Activated CD8-positive, alpha-beta memory T cell treated with anti-CD3 and anti-CD28 coated beads, Interleukin-2, amount 10 ng/mL, durations not matched to agents 7 days and 5 days (primary cell): ENCODE data around the gene KCNH2. TPM values are rescaled to one million over a fixed set of nuclear protein-coding genes. Genes with fewer than 3 reads are reported as not detected.
A peak's percentile ranks its signal among the peaks of the same experiment; 100 is the strongest.

Experiments used
- ATAC-seq: fragments of 150-1000 bp; cut with Tn5 transposase; one replicate; pipeline ENCODE4 v1.10.0; 2021; ENCODE audit warnings: moderate library complexity
- CTCF ChIA-PET: fragments of 350-600 bp; sonication (Branson Sonifier 250); formaldehyde crosslinking; loops from one replicate; lab custom pipeline; 2021; ENCODE audit warnings: antibody characterized with exemption; lab: Charles Lee
- DNase-seq: peaks from one replicate; pipeline ENCODE4 v3.0.0-alpha.2; 2020
- H3K27ac Mint-ChIP-seq: one replicate; pipeline ENCODE4 v1.8.0; 2021; ENCODE audit warnings: mild to moderate bottlenecking, mixed read lengths
- H3K27me3 Mint-ChIP-seq: one replicate; pipeline ENCODE4 v1.8.0; 2021; ENCODE audit warnings: mixed read lengths
- H3K36me3 Mint-ChIP-seq: one replicate; pipeline ENCODE4 v1.8.0; 2021; ENCODE audit warnings: mild to moderate bottlenecking, mixed read lengths
- H3K4me1 Mint-ChIP-seq: one replicate; pipeline ENCODE4 v1.8.0; 2021; ENCODE audit warnings: mixed read lengths
- H3K4me3 Mint-ChIP-seq: one replicate; pipeline ENCODE4 v1.8.0; 2021; ENCODE audit warnings: mild to moderate bottlenecking, moderate library complexity, mixed read lengths
- H3K9me3 Mint-ChIP-seq: one replicate; pipeline ENCODE4 v1.8.0; 2022; ENCODE audit warnings: low read depth, mixed read lengths
- total RNA-seq, 2 experiments: library from RNA; stranded (reverse); gene quantifications; one replicate each; pipeline ENCODE4 v1.2.3, GENCODE V29; 2021

Gene KCNH2
- total RNA-seq, 2 experiments from 2014 or later, result 0.07 TPM; not detected in 1

DNA sequence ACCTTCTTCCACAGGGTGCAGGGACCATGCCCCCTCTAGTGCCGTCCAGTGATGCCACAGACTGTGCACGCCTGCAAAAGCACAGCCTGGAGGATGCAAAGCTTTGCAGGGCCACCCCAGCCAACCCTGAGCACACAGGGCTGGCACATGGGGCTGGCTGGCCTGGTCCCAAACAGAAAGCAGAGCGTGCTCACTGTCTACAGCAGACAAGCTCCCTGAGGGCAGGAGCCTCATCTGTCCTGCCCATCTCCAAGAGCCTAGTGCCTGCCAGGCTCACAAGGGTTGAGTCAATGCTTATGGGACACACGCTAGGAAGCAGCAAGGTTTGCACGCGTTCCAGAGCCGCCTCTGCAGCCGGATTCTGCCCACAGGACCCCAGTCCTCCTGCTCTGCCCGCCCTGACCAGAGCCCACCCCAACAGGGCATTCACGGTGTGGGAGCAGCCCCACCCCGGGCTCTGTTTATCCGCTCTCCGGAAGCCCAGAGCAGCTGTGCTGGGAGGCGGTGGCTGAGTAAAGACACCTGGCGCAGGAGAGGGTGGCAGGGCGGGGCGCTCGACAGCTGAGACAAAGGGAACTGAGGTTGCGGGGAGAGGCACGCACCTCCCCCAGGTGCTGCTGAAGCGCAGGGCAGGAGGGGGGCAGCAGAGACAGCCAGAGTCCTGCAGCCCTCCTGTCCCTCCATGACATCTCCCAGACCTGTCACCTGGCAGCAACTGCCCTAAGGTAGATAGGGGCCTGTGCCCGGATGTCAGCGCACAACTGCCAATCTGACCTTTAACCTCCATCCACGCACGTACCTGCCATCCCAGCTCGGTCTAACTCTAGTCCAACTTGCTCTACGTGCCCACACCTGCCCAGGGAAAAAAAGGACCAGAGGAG is 4.3 kb downstream of the KCNH2 start:
- Mint-ChIP-seq H3K27ac (no peak overlapping the region), H3K9me3 (no peaks in the 10 kb centered on the region), H3K4me1 (peaks cover 20% of the 10 kb centered on the region), H3K4me3 (peak overlapping the region; percentile 77), H3K27me3 (peaks cover 26% of the 10 kb centered on the region), H3K36me3 (no peaks in the 10 kb centered on the region)
- ATAC-seq (no peak), DNase-seq (no peak)
- CTCF ChIA-PET, result interaction anchor here (0.7 to 3.4 kb wide), 4 partner anchors 11 to 45 kb away, joined by 3 to 31 read pairs (median 7); no protein-coding TSS in a partner anchor

DNA sequence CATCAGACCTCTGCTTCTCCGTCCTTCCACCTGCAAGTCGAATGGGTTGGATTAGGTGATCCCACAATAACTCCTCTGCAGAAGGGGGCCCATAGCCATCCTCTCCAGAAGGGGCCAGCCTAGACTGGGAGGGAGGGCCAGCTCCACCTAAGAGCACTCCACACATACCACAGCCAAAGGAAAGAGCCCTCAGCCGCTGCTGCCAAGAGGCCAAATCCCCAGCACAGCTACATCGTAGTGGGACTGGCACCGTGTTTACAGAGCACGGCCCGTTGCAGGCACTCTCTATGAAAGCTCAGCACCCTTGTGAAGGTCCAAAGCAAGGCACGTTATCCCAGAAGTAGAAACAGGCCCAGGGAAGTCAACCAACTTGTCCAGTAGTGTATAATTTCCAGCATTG is 5.4 kb downstream of the KCNH2 start:
- Mint-ChIP-seq H3K9me3 (no peaks in the 10 kb centered on the region), H3K4me3 (no peak overlapping the region), H3K36me3 (no peaks in the 10 kb centered on the region), H3K27me3 (peaks cover 26% of the 10 kb centered on the region), H3K27ac (no peak overlapping the region), H3K4me1 (peaks cover 16% of the 10 kb centered on the region)
- DNase-seq (no peak), ATAC-seq (no peak)
- CTCF ChIA-PET, result no interaction called here

DNA sequence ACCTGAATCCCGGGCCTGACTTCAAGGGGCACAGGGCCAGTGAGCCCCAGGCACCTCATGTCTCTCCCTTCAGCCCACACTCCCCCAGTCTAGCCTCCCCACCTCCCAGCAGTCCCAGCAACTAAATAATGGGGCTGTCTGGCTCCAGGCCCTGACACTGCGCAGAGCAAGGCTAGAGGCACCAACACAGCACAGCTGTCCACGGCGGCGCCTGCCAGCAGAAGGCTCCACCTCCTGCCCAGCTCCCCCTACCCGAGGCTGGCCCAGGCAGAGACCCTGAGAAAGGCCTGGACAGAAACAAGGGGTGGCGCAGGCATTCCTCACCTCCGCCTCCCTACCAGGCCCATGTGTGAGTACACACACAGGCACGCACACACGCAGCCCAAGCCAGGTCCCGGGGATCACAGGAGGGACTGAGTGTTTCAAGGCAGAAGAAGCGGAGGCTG is 6.1 kb downstream of the KCNH2 start:
- CTCF ChIA-PET, result no interaction called here
- peaks cover 25% of the 10 kb centered on the region for H3K27me3 Mint-ChIP-seq
- H3K36me3 Mint-ChIP-seq, result no peaks in the 10 kb centered on the region
- H3K27ac Mint-ChIP-seq, result no peak overlapping the region
- ATAC-seq, result no peak
- no peaks in the 10 kb centered on the region for H3K9me3 Mint-ChIP-seq
- peaks cover 11% of the 10 kb centered on the region for H3K4me1 Mint-ChIP-seq
- H3K4me3 Mint-ChIP-seq, result no peak overlapping the region
- no peak for DNase-seq

DNA sequence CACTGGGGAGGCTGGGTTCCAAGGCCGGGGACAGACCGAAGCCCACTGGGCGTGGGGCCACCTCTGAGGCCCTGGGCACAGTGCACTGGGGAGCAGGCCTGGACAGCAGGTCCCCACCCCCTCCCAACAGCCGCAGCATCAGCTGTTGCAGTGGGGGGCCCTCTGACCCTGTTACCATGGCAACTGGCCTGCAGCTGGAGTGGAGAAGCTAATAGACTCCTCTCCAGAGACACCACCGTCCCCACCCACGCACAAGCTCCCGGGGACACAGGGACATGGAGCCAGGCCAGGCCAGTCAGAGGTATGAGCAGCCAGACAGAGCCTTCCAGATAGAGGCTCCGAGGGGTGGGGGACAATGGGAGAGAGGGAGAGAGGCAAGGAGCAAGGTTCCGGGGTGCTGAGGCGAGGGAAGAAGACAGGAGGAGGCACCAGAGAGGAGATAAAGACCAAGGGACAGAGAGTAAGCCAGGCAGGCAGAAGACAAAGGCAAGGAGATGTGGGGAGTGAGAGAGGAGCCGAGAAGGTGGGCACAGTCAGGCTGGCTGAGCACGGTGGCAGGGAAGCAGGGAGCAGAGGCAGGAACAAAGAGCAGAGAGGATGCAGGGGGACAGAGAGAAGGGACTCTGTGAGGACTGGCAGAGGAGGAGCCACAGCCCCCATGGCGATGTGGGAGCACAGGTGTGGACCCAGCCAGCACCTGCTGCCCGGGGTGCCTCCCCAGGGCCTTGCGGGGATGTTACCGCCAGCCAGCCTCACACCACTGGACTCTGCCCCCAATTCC is 6.7 kb downstream of the KCNH2 start:
- Mint-ChIP-seq H3K36me3 (no peaks in the 10 kb centered on the region), H3K27me3 (peaks cover 22% of the 10 kb centered on the region), H3K27ac (no peak overlapping the region), H3K4me1 (peaks cover 11% of the 10 kb centered on the region), H3K9me3 (no peaks in the 10 kb centered on the region), H3K4me3 (no peak overlapping the region)
- DNase-seq, result no peak
- CTCF ChIA-PET, result no interaction called here
- ATAC-seq, result no peak

DNA sequence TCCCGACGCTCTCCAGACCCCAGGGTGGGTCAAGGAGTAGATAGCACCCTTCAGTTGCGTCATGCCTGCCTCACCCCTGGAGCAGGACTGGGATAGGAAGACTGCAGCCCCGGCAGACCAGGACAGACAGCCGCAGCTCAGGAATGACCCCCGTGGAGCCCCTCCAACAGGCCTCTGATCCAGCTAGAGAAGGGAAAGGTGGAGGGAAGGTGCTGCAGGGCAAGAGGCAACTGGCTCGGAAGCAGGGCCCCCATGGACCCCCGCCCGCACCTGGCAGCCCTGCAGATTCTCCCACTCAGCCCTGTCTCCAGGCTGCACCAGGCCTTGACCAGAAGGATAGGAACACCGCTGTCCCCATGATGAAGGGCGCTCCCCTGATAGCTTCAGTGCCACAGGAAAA is 7.7 kb downstream of the KCNH2 start:
- H3K9me3 Mint-ChIP-seq, result no peaks in the 10 kb centered on the region
- CTCF ChIA-PET, result interaction anchor here (0.9 to 1.1 kb wide), 3 partner anchors 13 to 153 kb away, joined by 3 to 7 read pairs (median 4); no protein-coding TSS in a partner anchor
- DNase-seq (no peak), ATAC-seq (no peak)
- H3K36me3 Mint-ChIP-seq, result no peaks in the 10 kb centered on the region
- H3K4me3 Mint-ChIP-seq, result no peak overlapping the region
- peaks cover 18% of the 10 kb centered on the region for H3K27me3 Mint-ChIP-seq
- no peak overlapping the region for H3K27ac Mint-ChIP-seq
- H3K4me1 Mint-ChIP-seq, result peaks cover 9% of the 10 kb centered on the region

DNA sequence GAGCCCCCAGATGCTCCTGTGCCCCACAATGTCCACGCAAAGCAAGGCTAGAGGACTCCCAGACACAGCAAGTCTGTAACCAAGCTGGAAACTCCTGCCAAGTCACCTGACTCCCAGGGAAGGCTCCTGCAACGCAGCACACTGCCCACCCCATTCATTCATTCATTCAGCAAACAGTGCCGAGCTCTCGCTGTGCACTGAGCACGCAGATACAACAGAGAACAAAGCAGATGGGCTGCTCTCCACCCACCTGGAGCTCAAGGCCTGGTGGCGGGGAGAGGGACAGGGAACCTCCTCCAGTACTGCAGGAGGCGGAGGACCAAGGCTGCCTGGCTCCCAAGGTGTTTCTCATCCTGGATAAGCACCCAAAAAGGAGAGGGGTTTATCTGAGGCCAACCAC is 8.6 kb downstream of the KCNH2 start:
- Mint-ChIP-seq H3K9me3 (no peaks in the 10 kb centered on the region), H3K27me3 (peaks cover 22% of the 10 kb centered on the region), H3K4me3 (no peak overlapping the region), H3K27ac (no peak overlapping the region), H3K36me3 (no peaks in the 10 kb centered on the region), H3K4me1 (peaks cover 4% of the 10 kb centered on the region)
- ATAC-seq (no peak), DNase-seq (no peak)
- CTCF ChIA-PET, result interaction anchor here (0.9 to 1.2 kb wide), 4 partner anchors 9 to 1085 kb away, joined by 3 to 5 read pairs (median 4); no protein-coding TSS in a partner anchor

DNA sequence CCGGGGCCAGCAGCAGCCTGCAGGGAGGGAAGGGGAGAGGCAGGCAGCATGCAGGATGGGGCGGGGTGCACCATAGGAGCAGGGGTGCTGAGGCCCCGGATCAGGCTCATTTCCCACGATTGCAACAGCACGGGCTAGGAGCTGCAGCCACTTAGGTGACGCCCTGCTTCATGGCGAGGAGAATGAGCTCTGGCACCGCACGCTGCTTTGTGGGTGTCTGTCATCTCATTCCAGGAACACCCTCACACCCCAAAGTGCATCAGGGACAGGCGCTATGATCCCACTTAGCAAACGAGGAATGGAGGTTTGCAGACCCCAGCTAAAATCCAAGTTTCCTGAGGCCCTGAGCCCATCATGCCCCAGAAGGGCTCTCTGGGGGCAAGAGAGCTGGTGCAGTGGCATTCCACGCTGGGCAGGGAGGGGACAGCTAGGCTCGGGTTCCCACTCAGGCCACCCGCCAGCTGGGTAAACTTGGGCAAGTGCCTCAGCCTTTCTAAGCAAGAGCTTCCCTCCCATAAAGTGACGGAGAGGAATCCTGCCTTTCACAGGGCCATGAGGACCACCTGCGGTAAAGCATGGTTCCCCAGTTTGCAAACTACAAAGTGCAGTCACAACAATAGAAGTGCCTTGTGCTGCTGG is 9.3 kb downstream of the KCNH2 start:
- Mint-ChIP-seq H3K4me1 (no peaks in the 10 kb centered on the region), H3K27me3 (peaks cover 22% of the 10 kb centered on the region), H3K27ac (no peak overlapping the region), H3K4me3 (no peak overlapping the region), H3K36me3 (no peaks in the 10 kb centered on the region), H3K9me3 (no peaks in the 10 kb centered on the region)
- ATAC-seq (no peak), DNase-seq (no peak)
- CTCF ChIA-PET, result interaction anchor here (1.1 to 1.2 kb wide), 2 partner anchors 10 to 1085 kb away, joined by 3 to 5 read pairs; no protein-coding TSS in a partner anchor

DNA sequence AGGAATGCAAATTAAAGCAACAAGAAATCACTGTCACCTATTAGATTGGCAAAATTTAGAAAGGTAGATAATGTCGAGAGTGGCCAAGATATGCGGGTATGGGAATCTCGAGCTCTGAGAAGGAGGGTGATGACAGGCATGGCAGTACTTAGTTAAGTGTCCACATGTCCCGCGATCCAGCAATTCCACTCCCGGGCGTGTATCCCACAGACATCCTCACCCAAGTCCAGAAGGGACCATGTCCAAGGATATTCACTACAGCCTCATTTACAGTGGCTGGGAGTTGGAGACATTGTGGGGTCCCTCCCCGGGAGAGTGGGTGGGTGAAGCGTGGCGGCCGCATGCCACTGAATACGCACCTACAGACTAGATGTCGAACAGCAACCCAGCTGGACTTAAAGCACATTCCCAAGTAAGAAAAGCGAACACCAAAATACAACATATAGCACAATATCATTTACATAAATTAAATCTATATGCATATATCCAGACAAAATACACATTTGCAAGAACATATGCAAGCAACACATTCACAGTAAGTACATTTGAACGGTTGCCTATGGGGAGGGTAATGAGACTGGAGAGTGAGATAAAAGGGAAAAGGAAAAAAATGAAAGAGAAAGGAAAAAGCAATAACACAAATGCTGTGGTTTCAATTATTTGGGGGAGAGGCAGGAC is 9.9 kb downstream of the KCNH2 start:
- Mint-ChIP-seq H3K9me3 (no peaks in the 10 kb centered on the region), H3K4me1 (no peaks in the 10 kb centered on the region), H3K27ac (no peak overlapping the region), H3K27me3 (peaks cover 22% of the 10 kb centered on the region), H3K4me3 (no peak overlapping the region), H3K36me3 (no peaks in the 10 kb centered on the region)
- CTCF ChIA-PET, result interaction anchor here (1.2 kb wide), 2 partner anchors 70 to 1084 kb away, joined by 3 to 6 read pairs; no protein-coding TSS in a partner anchor
- DNase-seq (no peak), ATAC-seq (no peak)

DNA sequence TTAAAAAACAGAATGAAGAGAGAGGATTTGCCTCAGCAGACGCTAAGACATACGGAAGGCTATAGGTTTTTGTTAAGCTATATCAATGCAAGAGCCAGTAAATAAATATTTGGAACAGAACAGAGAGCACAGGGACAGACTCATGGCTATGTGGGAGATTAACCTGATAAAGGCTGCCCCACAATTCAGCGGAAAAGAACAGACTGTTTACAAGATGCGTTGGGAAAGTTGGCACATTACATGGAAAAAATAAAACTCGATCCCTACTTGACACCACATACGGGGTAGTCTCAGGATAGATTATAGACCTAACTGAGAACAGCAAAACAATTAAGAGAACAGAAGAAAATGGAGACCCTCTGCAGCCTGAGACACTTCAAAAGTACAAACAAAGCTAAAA is 10.8 kb downstream of the KCNH2 start:
- Mint-ChIP-seq H3K4me3 (no peak overlapping the region), H3K9me3 (no peaks in the 10 kb centered on the region), H3K27me3 (peaks cover 18% of the 10 kb centered on the region), H3K4me1 (peaks cover 2% of the 10 kb centered on the region), H3K36me3 (no peaks in the 10 kb centered on the region), H3K27ac (no peak overlapping the region)
- CTCF ChIA-PET, result interaction anchor here (1.2 kb wide), 1 partner anchor 69 kb away, joined by 6 read pairs; no protein-coding TSS in a partner anchor
- no peak for DNase-seq
- no peak for ATAC-seq

DNA sequence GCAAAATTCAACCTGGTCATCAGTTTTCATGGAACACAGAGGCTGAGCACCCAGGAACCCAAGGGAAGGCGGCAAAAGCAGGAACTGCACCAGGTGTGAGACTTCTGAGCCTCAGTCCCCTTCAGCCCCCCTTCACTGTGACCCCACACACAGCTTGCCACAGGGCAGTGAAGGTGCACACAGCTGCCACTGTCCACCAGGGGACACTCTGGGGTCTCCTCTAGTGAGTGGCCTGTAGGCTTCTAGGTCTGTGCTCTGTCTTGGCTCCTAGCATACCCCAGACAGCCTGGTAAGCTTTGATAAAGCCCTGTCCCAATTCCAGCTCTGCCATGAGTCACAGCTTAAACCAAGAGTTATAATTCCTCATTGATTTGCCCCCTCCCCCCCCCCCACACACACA is 12.1 kb downstream of the KCNH2 start:
- Mint-ChIP-seq H3K4me3 (no peak overlapping the region), H3K27ac (no peak overlapping the region), H3K36me3 (no peaks in the 10 kb centered on the region), H3K9me3 (no peaks in the 10 kb centered on the region), H3K4me1 (peaks cover 2% of the 10 kb centered on the region), H3K27me3 (peaks cover 19% of the 10 kb centered on the region)
- ATAC-seq, result no peak
- CTCF ChIA-PET, result interaction anchor here (1.3 to 1.7 kb wide), 3 partner anchors 15 to 42 kb away, joined by 4 to 5 read pairs (median 4); no protein-coding TSS in a partner anchor
- no peak for DNase-seq

DNA sequence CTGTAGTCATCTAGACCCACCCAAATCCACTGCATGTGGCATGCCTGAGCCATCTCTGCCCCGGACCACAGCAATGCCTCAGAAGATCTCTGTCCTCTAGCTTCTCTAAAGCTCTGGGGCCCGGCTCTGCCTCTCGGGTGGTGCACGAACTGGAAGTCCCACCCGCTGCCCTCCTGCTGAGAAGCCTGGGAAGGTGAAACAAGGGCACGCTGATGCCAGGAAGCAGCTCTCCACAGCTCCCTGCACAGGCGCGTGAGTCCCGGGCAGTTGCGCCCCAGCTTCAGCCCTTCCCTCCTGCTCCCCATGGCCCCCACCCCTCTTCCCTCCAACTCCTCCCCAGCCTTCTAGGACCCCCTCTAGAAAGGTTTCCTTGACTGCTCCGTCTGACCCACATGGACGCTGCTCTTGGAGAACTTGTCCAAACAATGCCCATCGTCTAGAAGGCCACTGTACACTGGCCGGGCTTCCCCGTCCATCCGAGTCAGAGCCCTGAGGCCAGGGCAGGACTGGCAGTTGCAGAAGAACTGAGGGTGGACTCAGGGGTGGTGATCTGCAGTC is 12.8 kb downstream of the KCNH2 start:
- no peaks in the 10 kb centered on the region for H3K9me3 Mint-ChIP-seq
- peaks cover 19% of the 10 kb centered on the region for H3K27me3 Mint-ChIP-seq
- H3K4me1 Mint-ChIP-seq, result peaks cover 2% of the 10 kb centered on the region
- H3K36me3 Mint-ChIP-seq, result no peaks in the 10 kb centered on the region
- no peak overlapping the region for H3K27ac Mint-ChIP-seq
- no peak for ATAC-seq
- no peak for DNase-seq
- CTCF ChIA-PET, result interaction anchor here (1.3 to 5.5 kb wide), 4 partner anchors 15 to 52 kb away, joined by 4 to 61 read pairs (median 4); no protein-coding TSS in a partner anchor
- H3K4me3 Mint-ChIP-seq, result no peak overlapping the region

DNA sequence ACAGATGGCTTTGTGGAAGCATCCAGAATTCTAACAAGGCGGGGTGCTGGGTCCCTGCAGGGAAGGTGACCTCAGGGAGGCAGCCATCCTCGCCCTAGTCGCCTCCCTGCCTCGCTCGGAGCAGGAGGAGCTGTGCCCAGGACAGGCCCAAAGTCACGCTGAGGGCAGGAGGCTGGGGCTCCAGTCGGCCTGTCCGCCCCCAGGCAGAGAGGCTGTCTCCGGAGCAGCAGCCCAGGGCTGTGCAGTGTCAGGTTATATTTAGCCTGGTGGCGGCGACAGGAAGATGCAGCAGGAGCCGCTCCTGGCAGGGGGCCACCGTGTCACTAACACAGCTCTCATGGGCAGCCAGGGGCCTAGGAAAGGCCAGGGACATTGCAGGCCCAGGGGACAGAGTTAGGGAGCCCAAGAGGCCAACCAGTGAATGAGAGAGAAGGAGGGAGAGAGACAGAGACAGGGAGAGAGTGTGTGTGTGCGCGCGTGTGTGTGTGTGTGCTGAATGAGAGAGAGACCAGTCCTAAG is 13.5 kb downstream of the KCNH2 start:
- no peaks in the 10 kb centered on the region for H3K9me3 Mint-ChIP-seq
- ATAC-seq, result no peak

More for the DNA sequence above, 13.5 kb downstream of the KCNH2 start:
- Mint-ChIP-seq H3K27ac (no peak overlapping the region), H3K27me3 (peaks cover 22% of the 10 kb centered on the region), H3K4me1 (peaks cover 2% of the 10 kb centered on the region), H3K4me3 (no peak overlapping the region), H3K36me3 (no peaks in the 10 kb centered on the region)
- DNase-seq, result no peak
- CTCF ChIA-PET, result interaction anchor here (1.3 to 5.5 kb wide), 5 partner anchors 16 to 52 kb away, joined by 4 to 61 read pairs (median 5); no protein-coding TSS in a partner anchor
